BE2C (cell line): ENCODE data around the gene EFNA3.

Experiments used
- DNase-seq: peaks from one replicate; pipeline ENCODE4 v3.0.0-alpha.2; 2020
- H3K27me3 ChIP-seq: fragments of 250-450 bp; sonication (Bioruptor Pico); 2 replicates; pipeline ENCODE4 v1.5.1; 2020; ENCODE audit warnings: mild to moderate bottlenecking
- H3K36me3 ChIP-seq: fragments of 250-450 bp; sonication (Bioruptor Pico); 2 replicates; pipeline ENCODE4 v1.5.1; 2020; ENCODE audit warnings: mild to moderate bottlenecking
- H3K4me1 ChIP-seq: fragments of 250-450 bp; sonication (Bioruptor Pico); 2 replicates; pipeline ENCODE4 v1.5.1; 2020
- H3K4me3 ChIP-seq: 2 replicates; pipeline ENCODE4 v1.5.1; 2011; ENCODE audit warnings: low read depth, low read length
- H3K9me3 ChIP-seq: fragments of 250-450 bp; sonication (Bioruptor Pico); 2 replicates; pipeline ENCODE4 v1.5.1; 2020
- CTCF ChIP-seq: IDR thresholded peaks from 2 replicates; pipeline ENCODE4 v1.5.1; 2012; ENCODE audit warnings: mild to moderate bottlenecking, low read depth, low read length

EFNA3 gene

GRCh38 chr1:155130272-155131006 lies 51.8 kb downstream of the EFNA3 start:
- no peaks in the 10 kb centered on the region for H3K27me3 ChIP-seq

GRCh38 chr1:155131285-155131684 lies 52.6 kb downstream of the EFNA3 start:
- H3K36me3 ChIP-seq: no peaks in the 10 kb centered on the region
- H3K4me3 ChIP-seq: no peak overlapping the region
- H3K27me3 ChIP-seq: no peaks in the 10 kb centered on the region
- H3K4me1 ChIP-seq: peaks cover 27% of the 10 kb centered on the region
- peaks cover 2% of the 10 kb centered on the region; the same call in 1 of the 2 replicates for H3K9me3 ChIP-seq
- DNase-seq: no peak
- TF ChIP-seq CTCF: no peak

More at GRCh38 chr1:155130272-155131006, 51.8 kb downstream of the EFNA3 start:
- no peak for TF ChIP-seq CTCF
- Histone ChIP-seq H3K4me1 (peaks cover 32% of the 10 kb centered on the region), H3K36me3 (no peaks in the 10 kb centered on the region), H3K4me3 (no peak overlapping the region), H3K9me3 (peaks cover 2% of the 10 kb centered on the region; the same call in 1 of the 2 replicates)
- no peak for DNase-seq

- Histone ChIP-seq H3K4me1 (peaks cover 22% of the 10 kb centered on the region), H3K27me3 (no peaks in the 10 kb centered on the region), H3K36me3 (no peaks in the 10 kb centered on the region), H3K9me3 (peaks cover under 1% of the 10 kb centered on the region; the same call in 1 of the 2 replicates), H3K4me3 (no peak overlapping the region)
- no peak for DNase-seq
- no peak for TF ChIP-seq CTCF
Measured at GRCh38 chr1:155131856-155132255, 53.2 kb downstream of the EFNA3 start.

- DNase-seq: no peak
- Histone ChIP-seq H3K4me3 (no peak overlapping the region), H3K36me3 (no peaks in the 10 kb centered on the region; the same call in 1 of the 2 replicates), H3K9me3 (no peaks in the 10 kb centered on the region), H3K4me1 (peaks cover 12% of the 10 kb centered on the region), H3K27me3 (no peaks in the 10 kb centered on the region)
- no peak for TF ChIP-seq CTCF
Measured at GRCh38 chr1:155133799-155134281, 55.2 kb downstream of the EFNA3 start.

GRCh38 chr1:155134322-155134721 lies 55.7 kb downstream of the EFNA3 start:
- Histone ChIP-seq H3K4me3 (peak overlapping the region; percentile 95; the same call in 1 of the 2 replicates), H3K36me3 (no peaks in the 10 kb centered on the region; the same call in 1 of the 2 replicates), H3K9me3 (no peaks in the 10 kb centered on the region), H3K27me3 (no peaks in the 10 kb centered on the region), H3K4me1 (peaks cover 7% of the 10 kb centered on the region)
- DNase-seq: no peak
- no peak for TF ChIP-seq CTCF

GRCh38 chr1:155134880-155135414 lies 56.3 kb downstream of the EFNA3 start:
- DNase-seq: peak; percentile 67
- TF ChIP-seq CTCF: no peak
- Histone ChIP-seq H3K9me3 (no peaks in the 10 kb centered on the region), H3K36me3 (no peaks in the 10 kb centered on the region; the same call in 1 of the 2 replicates), H3K4me3 (peak overlapping the region; percentile 95), H3K27me3 (no peaks in the 10 kb centered on the region), H3K4me1 (peaks cover 3% of the 10 kb centered on the region; the same call in 1 of the 2 replicates)
